ENCODE data around the gene CTAG1B. TPM values are rescaled to one million over a fixed set of nuclear protein-coding genes. Genes with fewer than 3 reads are reported as not detected.
A peak's percentile ranks its signal among the peaks of the same experiment; 100 is the strongest.

The CTAG1B gene
- polyA plus RNA-seq, 3 donors, result not detected

DNA sequence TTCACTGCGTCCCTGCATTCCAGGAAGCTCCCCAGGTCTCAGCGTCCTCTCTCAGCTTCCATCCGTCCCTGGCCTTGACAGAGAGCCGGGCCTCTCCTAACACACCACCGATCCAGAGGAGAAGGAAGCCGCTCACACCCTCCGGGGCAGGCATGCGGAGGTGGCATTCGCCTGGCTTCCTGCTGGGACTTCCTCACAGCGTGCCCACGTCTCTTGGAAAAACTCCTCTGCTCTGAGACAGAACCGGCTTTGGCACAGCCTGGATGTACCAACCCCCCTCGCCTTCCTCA is 31.1 kb upstream of the CTAG1B start:
- Histone ChIP-seq H3K27me3 (ENCODE audit: control insufficient read depth in 2 of 2, insufficient read depth in 2 of 2, low read length in 2 of 2) (no peaks in the 10 kb centered on the region), H3K36me3 (replicated peaks in 1 of 2; ENCODE audit: control insufficient read depth in 1 of 2, insufficient read depth in 2 of 2, low read length in 2 of 2) (no peaks in the 10 kb centered on the region), H3K9me3 (replicated peaks in 1 of 2; ENCODE audit: control insufficient read depth in 1 of 2, insufficient read depth in 1 of 2, low read length in 2 of 2) (no peaks in the 10 kb centered on the region), H3K4me3 (replicated peaks in 1 of 3; ENCODE audit: low read depth in 2 of 3, low read length in 3 of 3) (no peak overlapping the region), H3K4me2 (replicated peaks; ENCODE audit: extremely low read depth, low read length, poor library complexity, severe bottlenecking) (no peak overlapping the region), H3K79me2 (ENCODE audit: insufficient read depth, low read length) (no peaks in the 10 kb centered on the region), H3K9ac (ENCODE audit: insufficient read depth, low read length, poor library complexity, severe bottlenecking) (no peak overlapping the region), H3K27ac (ENCODE audit: low read depth in 1 of 2, low read length in 2 of 2) (no peak overlapping the region), H3K4me1 (ENCODE audit: control insufficient read depth in 1 of 2, insufficient read depth in 2 of 2, low read length in 2 of 2) (no peaks in the 10 kb centered on the region), H2AFZ (ENCODE audit: insufficient read depth, low read depth, low read length, poor library complexity, severe bottlenecking) (no peak overlapping the region), H4K20me1 (ENCODE audit: insufficient read depth, low read length) (no peaks in the 10 kb centered on the region)
- no peak for DNase-seq
- peak overlapping the region in 1 of 2 donors; percentile 80 for H3K4me3 Mint-ChIP-seq
- no CpG with 5 or more reads among the region's 13 CpGs for WGBS (ENCODE audit: insufficient coverage)
- TF ChIP-seq, protein P1, sequence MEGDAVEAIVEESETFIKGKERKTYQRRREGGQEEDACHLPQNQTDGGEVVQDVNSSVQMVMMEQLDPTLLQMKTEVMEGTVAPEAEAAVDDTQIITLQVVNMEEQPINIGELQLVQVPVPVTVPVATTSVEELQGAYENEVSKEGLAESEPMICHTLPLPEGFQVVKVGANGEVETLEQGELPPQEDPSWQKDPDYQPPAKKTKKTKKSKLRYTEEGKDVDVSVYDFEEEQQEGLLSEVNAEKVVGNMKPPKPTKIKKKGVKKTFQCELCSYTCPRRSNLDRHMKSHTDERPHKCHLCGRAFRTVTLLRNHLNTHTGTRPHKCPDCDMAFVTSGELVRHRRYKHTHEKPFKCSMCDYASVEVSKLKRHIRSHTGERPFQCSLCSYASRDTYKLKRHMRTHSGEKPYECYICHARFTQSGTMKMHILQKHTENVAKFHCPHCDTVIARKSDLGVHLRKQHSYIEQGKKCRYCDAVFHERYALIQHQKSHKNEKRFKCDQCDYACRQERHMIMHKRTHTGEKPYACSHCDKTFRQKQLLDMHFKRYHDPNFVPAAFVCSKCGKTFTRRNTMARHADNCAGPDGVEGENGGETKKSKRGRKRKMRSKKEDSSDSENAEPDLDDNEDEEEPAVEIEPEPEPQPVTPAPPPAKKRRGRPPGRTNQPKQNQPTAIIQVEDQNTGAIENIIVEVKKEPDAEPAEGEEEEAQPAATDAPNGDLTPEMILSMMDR (IDR thresholded peaks at IDR 0.05), result no peak
- no peaks in the 10 kb centered on the region for H3K36me3 Mint-ChIP-seq
- H3K27ac Mint-ChIP-seq, result no peak overlapping the region
- peaks cover 0 to 7% (median 0%) of the 10 kb centered on the region in 7 donors for H3K9me3 Mint-ChIP-seq
- H3K27me3 Mint-ChIP-seq (ENCODE audit: low read depth in 3 of 3), result peaks cover 0 to 2% (median 2%) of the 10 kb centered on the region in 3 donors
- intact Hi-C loops (cut with micrococcal nuclease), result no loop called here
- H3K4me1 Mint-ChIP-seq, result peaks cover 6% of the 10 kb centered on the region

DNA sequence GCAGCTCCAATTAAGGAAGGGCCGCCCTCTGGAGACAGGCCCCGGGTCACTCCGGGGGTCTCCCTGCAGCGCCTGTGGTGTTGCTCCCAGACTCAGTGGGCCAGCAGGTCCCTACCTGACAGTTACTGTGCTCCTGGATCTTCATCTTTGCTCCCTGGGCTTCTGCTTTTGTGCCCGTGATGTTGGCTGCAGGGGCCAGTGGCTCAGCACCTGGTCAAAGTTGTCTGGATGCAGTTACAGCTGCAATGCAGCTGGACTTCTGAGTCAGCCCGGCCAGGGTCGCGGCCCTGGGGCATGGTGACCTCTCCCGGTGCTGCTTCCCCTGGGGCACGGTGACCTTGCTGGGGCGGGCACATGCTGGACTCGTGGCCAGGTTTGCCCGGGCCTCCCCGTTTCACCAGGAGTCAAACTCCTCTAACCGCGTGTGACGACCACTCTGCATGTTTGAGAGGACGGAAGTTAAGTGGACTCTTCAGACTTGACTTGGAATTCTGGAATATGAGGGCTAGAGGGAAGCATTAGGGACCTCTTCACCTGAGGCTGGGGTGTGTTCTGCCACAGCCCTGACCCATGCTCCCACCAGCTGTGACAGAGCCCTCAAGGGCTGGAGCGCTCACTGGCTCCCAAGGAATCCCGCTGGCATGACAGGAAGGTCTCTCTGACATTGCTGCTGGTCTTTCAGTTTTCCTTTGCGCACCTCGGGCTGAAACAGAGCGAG is 30.6 kb upstream of the CTAG1B start:
- WGBS (ENCODE audit: insufficient coverage), result 94% methylated on average over 12 of the region's 23 CpGs
- H3K27me3 ChIP-seq (ENCODE audit: control insufficient read depth in 2 of 2, insufficient read depth in 2 of 2, low read length in 2 of 2), result no peaks in the 10 kb centered on the region
- H3K27ac Mint-ChIP-seq, result no peak overlapping the region
- H3K4me1 Mint-ChIP-seq, result peaks cover 6% of the 10 kb centered on the region
- H3K9ac ChIP-seq (ENCODE audit: insufficient read depth, low read length, poor library complexity, severe bottlenecking), result no peak overlapping the region
- H3K4me2 ChIP-seq (replicated peaks; ENCODE audit: extremely low read depth, low read length, poor library complexity, severe bottlenecking), result no peak overlapping the region
- no peak overlapping the region for H3K4me3 ChIP-seq (replicated peaks in 1 of 3; ENCODE audit: low read depth in 2 of 3, low read length in 3 of 3)
- intact Hi-C loops (cut with micrococcal nuclease), result no loop called here
- H4K20me1 ChIP-seq (ENCODE audit: insufficient read depth, low read length), result no peaks in the 10 kb centered on the region
- H3K4me1 ChIP-seq (ENCODE audit: control insufficient read depth in 1 of 2, insufficient read depth in 2 of 2, low read length in 2 of 2), result no peaks in the 10 kb centered on the region
- H3K9me3 ChIP-seq (replicated peaks in 1 of 2; ENCODE audit: control insufficient read depth in 1 of 2, insufficient read depth in 1 of 2, low read length in 2 of 2), result no peaks in the 10 kb centered on the region
- peaks cover 0 to 2% (median 2%) of the 10 kb centered on the region in 3 donors for H3K27me3 Mint-ChIP-seq (ENCODE audit: low read depth in 3 of 3)
- H2AFZ ChIP-seq (ENCODE audit: insufficient read depth, low read depth, low read length, poor library complexity, severe bottlenecking), result no peak overlapping the region
- DNase-seq, result no peak
- H3K79me2 ChIP-seq (ENCODE audit: insufficient read depth, low read length), result no peaks in the 10 kb centered on the region
- H3K36me3 ChIP-seq (replicated peaks in 1 of 2; ENCODE audit: control insufficient read depth in 1 of 2, insufficient read depth in 2 of 2, low read length in 2 of 2), result no peaks in the 10 kb centered on the region
- no peaks in the 10 kb centered on the region for H3K36me3 Mint-ChIP-seq
- TF ChIP-seq, protein P1 (IDR thresholded peaks at IDR 0.05), result no peak
- peak overlapping the region in 1 of 2 donors; percentile 80 for H3K4me3 Mint-ChIP-seq
- H3K9me3 Mint-ChIP-seq, result peaks cover 0 to 7% (median 0%) of the 10 kb centered on the region in 7 donors
- no peak overlapping the region for H3K27ac ChIP-seq (ENCODE audit: low read depth in 1 of 2, low read length in 2 of 2)
